GDM1 (cell line): ENCODE measurements around the gene CEP55.
A peak's percentile ranks its signal among the peaks of the same experiment; 100 is the strongest.

Source experiments
- DNase-seq: peaks from one replicate; lab custom pipeline; 2025; lab: John Stamatoyannopoulos, UW

CEP55 gene

GRCh38 chr10:93469454-93469853 is 27.0 kb upstream of the CEP55 start:
- DNase-seq: no peak

GRCh38 chr10:93471110-93471651 is 25.2 kb upstream of the CEP55 start:
- DNase-seq: no peak

- DNase-seq: no peak
Observed at GRCh38 chr10:93473161-93473560, 23.3 kb upstream of the CEP55 start.

GRCh38 chr10:93473804-93474472 is 22.5 kb upstream of the CEP55 start:
- no peak for DNase-seq

- DNase-seq: no peak
Observed at GRCh38 chr10:93475227-93475626, 21.2 kb upstream of the CEP55 start.

- DNase-seq: no peak
Observed at GRCh38 chr10:93475871-93476270, 20.5 kb upstream of the CEP55 start.

GRCh38 chr10:93476756-93477155 is 19.7 kb upstream of the CEP55 start:
- DNase-seq: no peak

GRCh38 chr10:93478873-93479272 is 17.5 kb upstream of the CEP55 start:
- DNase-seq: no peak

GRCh38 chr10:93481637-93482144 is 14.7 kb upstream of the CEP55 start:
- DNase-seq: no peak

GRCh38 chr10:93482145-93482834 is 14.1 kb upstream of the CEP55 start, which contains the start of gene MYOF:
Gene MYOF, minus strand, starts transcription at chr10:93482334. Its CDS starts 140 bp downstream, at chr10:93482194.
- peak; percentile 43 for DNase-seq

- no peak for DNase-seq
Observed at GRCh38 chr10:93485690-93486089, 10.7 kb upstream of the CEP55 start.

- DNase-seq: no peak
Observed at GRCh38 chr10:93488956-93489528, 7.4 kb upstream of the CEP55 start.

- DNase-seq: no peak
Observed at GRCh38 chr10:93491602-93492121, 4.8 kb upstream of the CEP55 start.

- no peak for DNase-seq
Observed at GRCh38 chr10:93493162-93493561, 3.2 kb upstream of the CEP55 start.

GRCh38 chr10:93494494-93494893 is 1.9 kb upstream of the CEP55 start:
- DNase-seq: no peak

GRCh38 chr10:93495654-93496321 is 624 bp upstream of the CEP55 start:
- no peak for DNase-seq

GRCh38 chr10:93498166-93498565 is 1.8 kb downstream of the CEP55 start:
- DNase-seq: no peak

GRCh38 chr10:93501650-93502049 is 5.2 kb downstream of the CEP55 start:
- no peak for DNase-seq

GRCh38 chr10:93503075-93503474 is 6.7 kb downstream of the CEP55 start:
- DNase-seq: no peak

- no peak for DNase-seq
Observed at GRCh38 chr10:93505075-93505474, 8.7 kb downstream of the CEP55 start.

GRCh38 chr10:93509816-93510215 is 13.4 kb downstream of the CEP55 start:
- no peak for DNase-seq

GRCh38 chr10:93512565-93512964 is 16.2 kb downstream of the CEP55 start:
- DNase-seq: no peak
